GM12865 (cell line): ENCODE measurements around the gene ADTRP.

Source experiments
- DNase-seq: peaks from one replicate; pipeline ENCODE4 v3.0.0; 2010; ENCODE audit warnings: low read depth
- H3K4me3 ChIP-seq: 2 replicates; pipeline ENCODE4 v1.5.1; 2011; ENCODE audit warnings: mild to moderate bottlenecking, low read depth, low read length, control low read depth
- CTCF ChIP-seq: IDR thresholded peaks from 2 replicates; pipeline ENCODE4 v1.5.1; 2011; ENCODE audit warnings: low read length, control low read depth, low read depth, inconsistent platforms; ENCODE audit not compliant: insufficient read depth; ENCODE audit errors: missing control alignments

Gene ADTRP

GRCh38 chr6:11718463-11718862 is 60.1 kb downstream of the ADTRP start:
- H3K4me3 ChIP-seq, result no peak overlapping the region
- no peak for DNase-seq
- TF ChIP-seq CTCF, result no peak

DNA sequence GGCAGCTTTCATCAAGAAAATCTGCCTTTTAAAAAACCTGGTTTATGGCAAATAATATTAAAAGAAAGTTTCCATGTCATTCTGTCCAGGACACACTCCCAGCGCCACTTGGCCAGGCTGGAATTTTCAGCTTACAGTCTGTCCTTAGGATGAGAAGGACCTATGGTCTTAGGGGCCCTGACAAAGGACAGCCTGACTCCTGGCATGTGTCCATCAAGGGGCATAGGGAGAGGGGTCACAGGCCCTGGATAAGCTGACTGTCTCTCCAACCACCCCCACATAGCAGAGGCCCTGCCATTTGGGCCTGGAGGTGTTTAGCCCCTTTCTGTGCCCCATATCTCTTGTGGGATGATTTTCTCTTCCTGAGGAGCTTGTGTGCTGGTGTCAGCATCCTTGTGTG is 60.6 kb downstream of the ADTRP start:
- H3K4me3 ChIP-seq, result no peak overlapping the region
- DNase-seq, result no peak
- TF ChIP-seq CTCF, result no peak

DNA sequence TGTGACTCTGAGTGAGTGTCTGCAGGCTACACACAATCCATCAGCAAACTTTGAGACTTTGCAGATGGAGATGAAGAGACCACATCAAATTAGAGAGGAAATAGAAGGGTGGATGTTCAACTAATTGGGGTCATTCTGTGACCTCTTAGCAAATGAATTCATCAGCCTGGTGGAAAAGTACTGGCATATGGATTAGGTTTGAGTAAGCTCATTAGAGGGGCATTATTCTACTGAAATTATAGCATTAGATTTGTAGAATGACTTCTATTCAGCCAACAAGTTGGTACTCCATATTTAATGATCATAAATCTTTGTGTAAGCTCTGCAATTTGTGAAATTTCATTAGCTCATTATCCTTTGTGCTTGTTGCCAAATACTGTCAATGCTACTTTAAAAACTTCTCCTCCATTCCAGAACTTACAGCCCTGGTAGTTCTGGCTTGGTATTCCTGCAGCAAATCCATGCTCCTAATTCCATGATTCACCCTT is 63.8 kb downstream of the ADTRP start:
- no peak for DNase-seq
- no peak for TF ChIP-seq CTCF
- no peak overlapping the region for H3K4me3 ChIP-seq

GRCh38 chr6:11714116-11714797 is 64.3 kb downstream of the ADTRP start:
- no peak for TF ChIP-seq CTCF
- no peak overlapping the region for H3K4me3 ChIP-seq
- peak; percentile 79 for DNase-seq

- no peak for TF ChIP-seq CTCF
- DNase-seq, result peak; percentile 81
- no peak overlapping the region for H3K4me3 ChIP-seq
Measured at GRCh38 chr6:11712760-11713159, 65.8 kb downstream of the ADTRP start.

- H3K4me3 ChIP-seq, result peak overlapping the region; percentile 0; the same call in 1 of the 2 replicates
- DNase-seq, result peak; percentile 63
- TF ChIP-seq CTCF, result no peak
Measured at GRCh38 chr6:11711984-11712711, 66.5 kb downstream of the ADTRP start.
